Brain microvascular endothelial cell (primary cell): ENCODE results near the gene MED13L.

Source experiments
- DNase-seq: peaks from one replicate; pipeline ENCODE4 v3.0.0-alpha.2; 2020
- H3K27ac ChIP-seq: fragments of 250-450 bp; sonication (Bioruptor Pico); 2 replicates; pipeline ENCODE4 v1.5.1; 2020; ENCODE audit warnings: mild to moderate bottlenecking, moderate library complexity
- H3K27me3 ChIP-seq: fragments of 250-450 bp; sonication (Bioruptor Pico); replicated peaks from 2 replicates; pipeline ENCODE4 v1.5.1; 2020; ENCODE audit warnings: mild to moderate bottlenecking
- H3K36me3 ChIP-seq: fragments of 250-450 bp; sonication (Bioruptor Pico); replicated peaks from 2 replicates; pipeline ENCODE4 v1.5.1; 2020; ENCODE audit warnings: mild to moderate bottlenecking
- H3K4me3 ChIP-seq: 2 replicates; pipeline ENCODE4 v1.5.1; 2011; ENCODE audit warnings: low read depth, mild to moderate bottlenecking, control low read depth, low read length, moderate library complexity
- in situ Hi-C: cut with HindIII; loops from 2 replicates; pipeline ENCODE4 v1.10.0; 2017; ENCODE audit warnings: low sequenced_read_pairs, low pct_ligation_motif_present
- TF ChIP-seq, protein P1 (sequence below): IDR thresholded peaks from 2 replicates; pipeline ENCODE4 v1.5.1; 2011; ENCODE audit warnings: low read depth, mild to moderate bottlenecking, moderate library complexity, low read length, control low read depth, inconsistent platforms; ENCODE audit errors: missing control alignments

MED13L gene

DNA sequence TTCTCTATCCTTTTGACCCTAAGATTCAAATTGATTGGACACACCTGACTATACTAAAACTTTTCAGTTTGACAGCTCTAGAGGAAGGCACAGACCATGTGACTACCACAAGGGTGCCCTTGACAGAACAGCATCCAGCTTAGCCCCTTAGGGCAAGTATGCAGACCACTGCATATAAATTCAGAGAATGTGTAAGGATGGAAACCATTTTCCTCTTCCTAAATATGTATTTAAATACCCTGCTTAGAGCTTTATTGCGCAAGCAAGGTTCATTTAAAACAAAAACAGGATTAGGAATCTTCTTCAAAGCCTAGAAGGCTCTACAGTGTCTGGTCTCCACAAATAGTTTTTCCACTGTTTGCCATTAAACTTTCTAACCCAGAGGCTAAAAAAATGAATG, 202.8 kb downstream of the MED13L start:
- Histone ChIP-seq H3K27me3 (no peaks in the 10 kb centered on the region), H3K36me3 (no peaks in the 10 kb centered on the region), H3K4me3 (no peak overlapping the region), H3K27ac (no peak overlapping the region)
- in situ Hi-C loops = no loop called here
- no peak for DNase-seq
- TF ChIP-seq, protein P1, sequence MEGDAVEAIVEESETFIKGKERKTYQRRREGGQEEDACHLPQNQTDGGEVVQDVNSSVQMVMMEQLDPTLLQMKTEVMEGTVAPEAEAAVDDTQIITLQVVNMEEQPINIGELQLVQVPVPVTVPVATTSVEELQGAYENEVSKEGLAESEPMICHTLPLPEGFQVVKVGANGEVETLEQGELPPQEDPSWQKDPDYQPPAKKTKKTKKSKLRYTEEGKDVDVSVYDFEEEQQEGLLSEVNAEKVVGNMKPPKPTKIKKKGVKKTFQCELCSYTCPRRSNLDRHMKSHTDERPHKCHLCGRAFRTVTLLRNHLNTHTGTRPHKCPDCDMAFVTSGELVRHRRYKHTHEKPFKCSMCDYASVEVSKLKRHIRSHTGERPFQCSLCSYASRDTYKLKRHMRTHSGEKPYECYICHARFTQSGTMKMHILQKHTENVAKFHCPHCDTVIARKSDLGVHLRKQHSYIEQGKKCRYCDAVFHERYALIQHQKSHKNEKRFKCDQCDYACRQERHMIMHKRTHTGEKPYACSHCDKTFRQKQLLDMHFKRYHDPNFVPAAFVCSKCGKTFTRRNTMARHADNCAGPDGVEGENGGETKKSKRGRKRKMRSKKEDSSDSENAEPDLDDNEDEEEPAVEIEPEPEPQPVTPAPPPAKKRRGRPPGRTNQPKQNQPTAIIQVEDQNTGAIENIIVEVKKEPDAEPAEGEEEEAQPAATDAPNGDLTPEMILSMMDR = no peak

DNA sequence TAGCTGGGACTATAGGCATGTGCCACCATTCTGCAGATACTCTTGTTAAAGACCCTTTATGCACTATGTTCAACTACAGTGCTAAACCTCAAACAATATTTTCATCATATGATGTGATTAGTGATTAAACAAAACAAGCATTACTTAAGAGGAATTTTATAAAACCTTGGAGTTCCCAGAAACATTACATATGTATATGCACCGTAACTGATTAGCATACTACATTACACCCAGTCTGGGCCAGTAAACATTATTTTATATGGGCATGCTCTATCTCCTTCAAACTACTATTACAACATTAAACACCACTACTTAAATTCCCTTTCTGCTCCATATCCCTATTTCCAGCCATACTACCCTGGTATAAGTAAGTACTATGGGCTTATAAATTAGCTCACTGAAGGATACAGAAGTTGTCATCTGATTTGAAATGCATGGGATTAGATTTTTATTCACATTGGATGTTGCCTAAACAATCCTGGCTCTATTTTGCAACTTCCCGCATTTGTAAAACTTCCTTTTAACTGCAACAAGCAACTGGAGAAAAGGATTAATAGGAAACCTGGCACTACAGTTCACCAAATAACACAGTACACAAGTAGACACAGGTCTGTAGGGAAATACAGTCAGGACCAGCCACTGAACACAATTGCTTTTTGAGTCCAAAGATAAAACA, 205.8 kb downstream of the MED13L start:
- Histone ChIP-seq H3K27ac (no peak overlapping the region), H3K4me3 (no peak overlapping the region)

DNA sequence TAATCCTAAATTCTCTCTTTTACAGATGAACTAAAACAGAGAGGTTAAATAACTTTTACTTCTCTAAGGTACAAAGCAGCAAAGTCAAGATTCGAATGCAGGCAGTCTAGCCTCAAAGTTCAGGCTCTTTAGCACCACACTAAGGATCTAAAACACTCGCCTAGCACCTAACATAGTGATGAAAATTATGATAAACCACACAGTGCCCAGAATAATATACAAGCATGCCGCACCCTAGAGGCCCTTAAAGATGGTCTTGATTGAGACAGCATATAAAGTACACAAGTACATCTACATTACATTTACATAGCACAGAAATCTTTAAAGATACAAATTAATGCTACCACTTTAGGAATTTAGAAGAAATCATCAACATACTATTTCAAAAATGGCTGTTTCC, 207.0 kb downstream of the MED13L start:
- no peak overlapping the region for H3K27ac ChIP-seq
- DNase-seq = no peak
- H3K36me3 ChIP-seq = no peaks in the 10 kb centered on the region
- no peak overlapping the region for H3K4me3 ChIP-seq
- H3K27me3 ChIP-seq = no peaks in the 10 kb centered on the region
- in situ Hi-C loops = no loop called here
- TF ChIP-seq, protein P1 = no peak

More for the DNA sequence above, 205.8 kb downstream of the MED13L start:
- no peaks in the 10 kb centered on the region for H3K27me3 ChIP-seq
- in situ Hi-C loops = no loop called here
- no peaks in the 10 kb centered on the region for H3K36me3 ChIP-seq
- DNase-seq = no peak
- TF ChIP-seq, protein P1 = no peak

DNA sequence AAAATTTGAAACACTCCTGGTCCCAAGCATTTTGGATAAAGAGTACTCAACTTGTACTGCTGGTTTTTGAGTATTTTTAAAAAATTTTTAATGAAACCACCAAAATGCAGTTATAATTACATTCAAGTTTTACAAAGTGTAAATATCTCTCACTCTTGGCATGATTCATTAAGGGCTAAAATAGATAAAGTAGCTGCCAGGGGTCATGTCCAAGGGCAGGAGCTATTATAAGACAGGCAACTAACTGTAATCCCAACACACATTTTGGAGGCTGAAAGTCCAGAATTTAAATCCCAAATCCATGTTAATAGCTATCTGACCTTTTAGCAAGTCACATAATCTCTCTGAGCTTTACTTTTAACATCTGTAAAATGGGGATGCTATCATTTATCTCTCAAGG, 207.6 kb downstream of the MED13L start:
- TF ChIP-seq, protein P1 = no peak
- in situ Hi-C loops = no loop called here

DNA sequence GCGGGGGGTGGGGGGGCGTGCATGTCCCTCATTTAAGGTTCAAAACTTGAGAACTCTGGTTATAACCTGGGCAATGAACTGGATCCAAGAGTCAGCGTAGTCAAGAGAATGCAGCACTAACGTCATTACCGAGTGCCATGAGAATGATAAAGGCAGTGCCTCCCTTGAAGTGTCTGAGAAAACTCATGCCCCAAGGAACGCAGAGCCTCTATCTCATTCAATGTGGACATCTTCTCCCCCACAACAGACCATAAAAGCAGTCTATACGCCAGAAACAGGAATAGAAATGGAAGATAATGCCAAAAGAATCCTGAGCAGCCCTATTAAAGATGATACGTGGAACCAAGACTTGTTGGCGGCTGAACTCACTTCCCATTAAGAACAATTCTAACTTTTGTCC, 208.6 kb downstream of the MED13L start:
- in situ Hi-C loops = no loop called here
- TF ChIP-seq, protein P1 = no peak
- no peaks in the 10 kb centered on the region for H3K27me3 ChIP-seq
- H3K27ac ChIP-seq = no peak overlapping the region
- H3K4me3 ChIP-seq = no peak overlapping the region
- no peak for DNase-seq
- H3K36me3 ChIP-seq = no peaks in the 10 kb centered on the region

More for the DNA sequence above, 207.6 kb downstream of the MED13L start:
- Histone ChIP-seq H3K4me3 (no peak overlapping the region), H3K36me3 (no peaks in the 10 kb centered on the region), H3K27me3 (no peaks in the 10 kb centered on the region), H3K27ac (no peak overlapping the region)
- no peak for DNase-seq

DNA sequence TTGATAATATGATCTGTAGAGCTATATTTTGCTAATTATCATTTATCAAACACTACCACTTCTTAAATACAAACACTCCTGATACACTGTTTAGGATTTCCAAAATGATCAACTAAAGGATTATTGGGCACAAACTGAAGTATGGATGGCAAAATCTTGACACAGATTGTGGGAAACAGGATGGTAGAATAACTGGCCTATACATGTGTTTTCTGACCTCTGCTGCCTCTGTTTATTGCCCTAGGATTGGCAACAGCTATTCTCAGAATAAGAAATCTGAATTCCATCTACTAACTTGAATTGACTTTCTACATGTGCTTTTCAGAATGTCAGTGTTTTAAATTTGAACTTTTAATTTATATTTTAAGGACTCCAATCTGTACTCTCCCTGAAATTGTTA, 209.1 kb downstream of the MED13L start:
- in situ Hi-C loops = no loop called here
- Histone ChIP-seq H3K27me3 (no peaks in the 10 kb centered on the region), H3K36me3 (no peaks in the 10 kb centered on the region), H3K27ac (no peak overlapping the region), H3K4me3 (no peak overlapping the region)
- no peak for DNase-seq
- TF ChIP-seq, protein P1 = no peak
